IMR-90 (cell line): Measurements from ENCODE around the gene ITIH5. TPM values are rescaled to one million over a fixed set of nuclear protein-coding genes. Genes with fewer than 3 reads are reported as not detected.
A peak's percentile ranks its signal among the peaks of the same experiment; 100 is the strongest.

Source experiments
- ATAC-seq: fragments of 200-7000 bp; cut with Tn5 transposase; 2 replicates; pipeline ENCODE4 v1.9.1; 2020; ENCODE audit warnings: low read depth, mild to moderate bottlenecking, moderate library complexity
- BruUV-seq: library from RNA; stranded (reverse); fragments of 400-500 nt; replicated peaks from 2 replicates; lab custom pipeline; 2021; lab: Mats Ljungman, UMichigan
- CTCF ChIA-PET: fragments of 300-600 bp; formaldehyde crosslinking; extraction: SDS; loops from one replicate; lab custom pipeline; 2021; ENCODE audit warnings: antibody characterized with exemption; lab: Yijun Ruan, JAX
- POLR2A ChIA-PET: fragments of 300-600 bp; sonication (Branson Sonifier 250); formaldehyde crosslinking; loops from one replicate; lab custom pipeline; 2022; ENCODE audit warnings: antibody characterized with exemption; ENCODE audit not compliant: unreplicated experiment; lab: Charles Lee
- DNase-seq: peaks from one replicate; pipeline ENCODE4 v3.0.0; 2013
- H2AFZ ChIP-seq: replicated peaks from 2 replicates; pipeline ENCODE3; 2013; ENCODE audit warnings: low read length, mild to moderate bottlenecking; ENCODE audit not compliant: poor library complexity
- H2AK5ac ChIP-seq: 2 replicates; pipeline ENCODE4 v1.6.1; 2013; ENCODE audit warnings: low read depth, low read length, inconsistent platforms
- H2AK9ac ChIP-seq: replicated peaks from 2 replicates; pipeline ENCODE3; 2013; ENCODE audit warnings: mild to moderate bottlenecking, low read depth, low read length, moderate library complexity; ENCODE audit not compliant: poor library complexity
- H2BK120ac ChIP-seq: 2 replicates; pipeline ENCODE4 v1.6.1; 2013; ENCODE audit warnings: low read depth, low read length, inconsistent platforms
- H2BK15ac ChIP-seq: 3 replicates; pipeline ENCODE4 v1.6.1; 2013; ENCODE audit warnings: low read depth, low read length, inconsistent platforms
- H2BK20ac ChIP-seq: 2 replicates; pipeline ENCODE4 v1.6.1; 2013; ENCODE audit warnings: low read depth, mild to moderate bottlenecking, inconsistent platforms, low read length, moderate library complexity
- H2BK5ac ChIP-seq: 2 replicates; pipeline ENCODE4 v1.6.1; 2013; ENCODE audit warnings: mild to moderate bottlenecking, low read depth, low read length, inconsistent platforms; ENCODE audit not compliant: poor library complexity, severe bottlenecking
- H3K14ac ChIP-seq: replicated peaks from 2 replicates; pipeline ENCODE4 v1.6.1; 2013; ENCODE audit warnings: low read depth, low read length, inconsistent platforms
- H3K18ac ChIP-seq: 2 replicates; pipeline ENCODE4 v1.6.1; 2013; ENCODE audit warnings: low read depth, low read length, control low read depth
- H3K23ac ChIP-seq: 2 replicates; pipeline ENCODE4 v1.6.1; 2013; ENCODE audit warnings: low read depth, low read length, inconsistent platforms
- H3K27ac ChIP-seq: 2 replicates; pipeline ENCODE4 v1.5.1; 2013; ENCODE audit warnings: mild to moderate bottlenecking, control low read depth, low read length; ENCODE audit not compliant: insufficient read depth
- H3K27me3 ChIP-seq: 2 replicates; pipeline ENCODE4 v1.6.1; 2013; ENCODE audit warnings: low read length; ENCODE audit not compliant: control insufficient read depth, insufficient read depth
- H3K36me3 ChIP-seq: 2 replicates; pipeline ENCODE4 v1.6.1; 2013; ENCODE audit warnings: low read length, mixed read lengths; ENCODE audit not compliant: control insufficient read depth, insufficient read depth
- H3K4ac ChIP-seq: 2 replicates; pipeline ENCODE4 v1.6.1; 2013; ENCODE audit warnings: low read depth, low read length, inconsistent platforms
- H3K4me1 ChIP-seq: 2 replicates; pipeline ENCODE4 v1.6.1; 2013; ENCODE audit warnings: low read length, mixed read lengths; ENCODE audit not compliant: control insufficient read depth, insufficient read depth
- H3K4me2 ChIP-seq: 2 replicates; pipeline ENCODE4 v1.6.1; 2013; ENCODE audit warnings: low read depth, mild to moderate bottlenecking, control low read depth, low read length, moderate library complexity
- H3K4me3 ChIP-seq: 2 replicates; pipeline ENCODE4 v1.5.1; 2013; ENCODE audit warnings: low read depth, mild to moderate bottlenecking, control low read depth, low read length, moderate library complexity; ENCODE audit not compliant: insufficient read depth
- H3K56ac ChIP-seq: 2 replicates; pipeline ENCODE4 v1.6.1; 2013; ENCODE audit warnings: low read length, inconsistent platforms; ENCODE audit not compliant: insufficient read depth; ENCODE audit errors: extremely low read depth
- H3K79me1 ChIP-seq, 2 experiments: 2 replicates each; pipeline ENCODE4 v1.6.1; 2013; ENCODE audit warnings: low read length in 2 of 2, inconsistent platforms in 1 of 2, low read depth in 1 of 2
- H3K9ac ChIP-seq: 2 replicates; pipeline ENCODE4 v1.6.1; 2013; ENCODE audit warnings: low read depth, low read length, control low read depth
- H3K9me1 ChIP-seq: 2 replicates; pipeline ENCODE4 v1.6.1; 2013; ENCODE audit warnings: low read length, inconsistent platforms; ENCODE audit not compliant: insufficient read depth
- H3K9me3 ChIP-seq: 2 replicates; pipeline ENCODE4 v1.6.1; 2013; ENCODE audit warnings: low read length; ENCODE audit not compliant: control insufficient read depth, insufficient read depth
- H4K20me1 ChIP-seq: 2 replicates; pipeline ENCODE4 v1.6.1; 2013; ENCODE audit warnings: low read length, inconsistent platforms; ENCODE audit not compliant: insufficient read depth
- H4K5ac ChIP-seq: 2 replicates; pipeline ENCODE4 v1.6.1; 2013; ENCODE audit warnings: mild to moderate bottlenecking, low read depth, low read length, control low read depth
- H4K8ac ChIP-seq, 2 experiments: 2 replicates each; pipeline ENCODE4 v1.6.1; 2013; ENCODE audit warnings: low read depth in 2 of 2, low read length in 2 of 2, control low read depth in 1 of 2, inconsistent platforms in 1 of 2
- H4K91ac ChIP-seq: 2 replicates; pipeline ENCODE4 v1.6.1; 2013; ENCODE audit warnings: low read depth, low read length, inconsistent platforms; ENCODE audit not compliant: insufficient read depth
- CEBPB ChIP-seq: IDR thresholded peaks from 2 replicates; pipeline ENCODE4 v1.6.1; 2012; ENCODE audit warnings: low read depth, low read length, improper control_type of control experiment
- MXI1 ChIP-seq: IDR thresholded peaks from 2 replicates; pipeline ENCODE4 v1.6.1; 2012; ENCODE audit warnings: low read depth, mild to moderate bottlenecking, low read length, moderate library complexity, borderline replicate concordance
- WGBS, 2 experiments: methylation state at CpG; one replicate each; pipeline versions ENCODE4 v1.1.5 to v1.1.7; 2013; ENCODE audit warnings: missing lambda C conversion rate in 2 of 2; ENCODE audit not compliant: insufficient read length in 1 of 2; ENCODE audit errors: extremely low coverage in 2 of 2; 5-methylcytosine and 5-hydroxymethylcytosine counted together
- dilution Hi-C: fragments of 300-500 bp; cut with HindIII; formaldehyde crosslinking; loops from one replicate; pipeline ENCODE4 v1.14.3; 2018; ENCODE audit warnings: low sequenced_read_pairs; ENCODE audit not compliant: unreplicated experiment
- in situ Hi-C: fragments of 300-500 bp; cut with MboI; formaldehyde crosslinking; loops from 3 replicates; pipeline ENCODE4 v1.14.3; 2019; ENCODE audit warnings: low sequenced_read_pairs, inconsistent platforms, mixed read lengths
- intact Hi-C: fragments of 100-400 bp; cut with micrococcal nuclease; formaldehyde crosslinking; loops from 2 replicates; pipeline ENCODE4 v1.10.0; 2022
- polyA plus RNA-seq, 3 experiments: library from polyadenylated mRNA; depleted of rRNA; stranded (reverse); fragments of >200 nt; gene quantifications; 2 replicates each; pipeline ENCODE4 v1.2.3, GENCODE V29; 2012; ENCODE audit warnings: low replicate concordance in 1 of 3
- total RNA-seq: library from RNA; depleted of rRNA; stranded (reverse); fragments of >200 nt; gene quantifications from 2 replicates; pipeline ENCODE4 v1.2.3, GENCODE V29; 2012

Gene ITIH5
- total and polyA plus RNA-seq, 2 of the 4 experiments (the other 2 are of a cell fraction), result under 0.01 to 0.07 TPM

DNA sequence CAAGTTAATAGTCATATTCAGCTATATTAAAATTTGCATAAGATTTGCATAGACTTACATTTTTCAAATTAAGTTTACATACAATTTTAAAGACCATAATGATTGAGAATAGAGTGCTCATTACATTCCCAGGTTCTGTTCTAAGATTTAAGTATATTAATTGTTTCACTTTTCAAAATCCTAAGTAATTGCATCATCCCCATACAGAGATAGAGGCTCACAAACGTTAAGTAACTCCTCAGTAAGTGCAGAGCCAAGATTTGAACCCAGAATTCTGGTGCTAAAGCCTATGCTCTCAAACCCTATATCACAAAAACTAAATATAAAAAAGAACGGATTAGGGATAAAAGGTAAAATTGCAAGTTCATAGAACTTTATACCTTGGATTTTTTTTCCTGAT, 2.1 kb downstream of the ITIH5 start:
- H2BK5ac ChIP-seq, result no peak overlapping the region
- H3K18ac ChIP-seq, result no peak overlapping the region
- no peaks in the 10 kb centered on the region for H3K9me3 ChIP-seq
- no peak for ATAC-seq
- no peaks in the 10 kb centered on the region for H4K20me1 ChIP-seq
- no peak overlapping the region for H2AK5ac ChIP-seq
- no peaks in the 10 kb centered on the region for H3K36me3 ChIP-seq
- dilution Hi-C loops (no loop called here), in situ Hi-C loops (no loop called here), intact Hi-C loops (no loop called here)
- no peak overlapping the region for H3K4ac ChIP-seq
- H4K8ac ChIP-seq, result no peak overlapping the region
- no peak overlapping the region for H2AK9ac ChIP-seq
- no peak overlapping the region for H4K5ac ChIP-seq
- H4K91ac ChIP-seq, result no peak overlapping the region
- no peaks in the 10 kb centered on the region for H3K4me1 ChIP-seq
- no peak overlapping the region for H2BK20ac ChIP-seq
- POLR2A ChIA-PET, result no interaction called here
- CTCF ChIA-PET, result no interaction called here
- no peak overlapping the region for H3K23ac ChIP-seq
- H3K9me1 ChIP-seq, result no peaks in the 10 kb centered on the region
- no peak overlapping the region for H3K4me3 ChIP-seq
- no peak overlapping the region for H3K14ac ChIP-seq
- DNase-seq, result no peak
- no peaks in the 10 kb centered on the region for H3K79me1 ChIP-seq
- peaks cover 25% of the 10 kb centered on the region for H3K27me3 ChIP-seq
- H3K9ac ChIP-seq, result no peak overlapping the region
- H3K56ac ChIP-seq, result no peak overlapping the region
- H3K27ac ChIP-seq, result no peak overlapping the region
- no peak overlapping the region for H3K4me2 ChIP-seq
- H2BK120ac ChIP-seq, result no peak overlapping the region
- no CpG with 5 or more reads among the region's 2 CpGs for WGBS, 2 experiments
- no peak overlapping the region for H2BK15ac ChIP-seq
- no peak overlapping the region for H2AFZ ChIP-seq
- no TSS peak for BruUV-seq
- TF ChIP-seq CEBPB (peak; percentile 25; the same call in 1 of the 2 replicates), MXI1 (no peak)
